Transverse colon (tissue), 4 donors: ENCODE results near the gene RNF114. TPM values are rescaled to one million over a fixed set of nuclear protein-coding genes. Genes with fewer than 3 reads are reported as not detected.
A peak's percentile ranks its signal among the peaks of the same experiment; 100 is the strongest.

Experiments used
- DNase-seq: peaks from one replicate; pipeline ENCODE4 v3.0.0-alpha.2; 2019
- H3K27ac ChIP-seq, 4 donors: fragments of 200-600 bp; sonication (generic); 2 replicates each; pipeline ENCODE4 v1.5.1; 2016 to 2018; ENCODE audit warnings: inconsistent platforms in 4 of 4
- H3K27me3 ChIP-seq: fragments of 200-600 bp; sonication (generic); 2 replicates; pipeline ENCODE4 v1.5.1; 2017; ENCODE audit warnings: inconsistent platforms
- H3K36me3 ChIP-seq, 4 donors: fragments of 200-600 bp; sonication (generic); 2 replicates each; pipeline ENCODE4 v1.5.1; 2017 to 2019; ENCODE audit warnings: inconsistent platforms in 4 of 4
- H3K4me1 ChIP-seq, 4 donors: fragments of 200-600 bp; sonication (generic); 2 replicates each; pipeline ENCODE4 v1.5.1; 2017 to 2020; ENCODE audit warnings: inconsistent platforms in 4 of 4
- H3K4me3 ChIP-seq, 4 donors: fragments of 200-600 bp; sonication (generic); 1 replicate in 1 of 4; 2 replicates in 3 of 4; pipeline versions ENCODE4 v1.5.1 to v1.6.1; 2017 to 2019; ENCODE audit warnings: inconsistent platforms in 4 of 4
- H3K9me3 ChIP-seq, 2 donors: fragments of 200-600 bp; sonication (generic); 2 replicates each; pipeline ENCODE4 v1.5.1; 2017 to 2019; ENCODE audit warnings: inconsistent platforms in 2 of 2
- EP300 ChIP-seq: sonication (generic); formaldehyde crosslinking; IDR thresholded peaks from one replicate; pipeline ENCODE4 v1.6.1; 2017; ENCODE audit warnings: antibody characterized with exemption, low read depth
- POLR2A ChIP-seq: fragments of 450-650 bp; IDR thresholded peaks from one replicate; pipeline ENCODE4 v1.6.1; 2016; ENCODE audit warnings: antibody characterized with exemption, mild to moderate bottlenecking, moderate library complexity
- POLR2AphosphoS5 ChIP-seq, 3 donors: sonication (generic); formaldehyde crosslinking; IDR thresholded peaks; one replicate each; pipeline ENCODE4 v1.6.1; 2016; ENCODE audit warnings: antibody characterized with exemption in 3 of 3
- WGBS, 2 donors: methylation state at CpG; one replicate each; pipeline ENCODE4 v1.1.5; 2018; ENCODE audit warnings: low coverage in 1 of 2; 5-methylcytosine and 5-hydroxymethylcytosine counted together
- in situ Hi-C, 4 donors: fragments of 200-750 bp; cut with MboI; loops; one replicate each; pipeline versions ENCODE4 v1.15.0 to v1.15.1; 2017; ENCODE audit warnings: low sequenced_read_pairs in 3 of 4, low pct_ligation_motif_present in 1 of 4, low pct_unique_long_range_greater_than_20kb in 1 of 4
- intact Hi-C: fragments of 100-400 bp; cut with DNase I; formaldehyde crosslinking; loops from one replicate; pipeline ENCODE4 v1.15.1; 2023; ENCODE audit warnings: low total_unique reads
- total RNA-seq, 4 donors: library from RNA; depleted of rRNA; stranded (reverse); fragments of >200 nt; gene quantifications; one replicate each; pipeline ENCODE4 v1.1.0, GENCODE V29; 2016
- TF ChIP-seq, protein P1 (sequence below), 5 experiments: fragments of 200-600 bp in 3 of 5; fragments of 450-650 bp in 2 of 5; sonication (generic) in 3 of 5; IDR thresholded peaks; 1 replicate in 2 of 5; 2 replicates in 3 of 5; pipeline ENCODE4 v1.5.1; 2016 to 2017; ENCODE audit warnings: antibody characterized with exemption in 5 of 5, inconsistent platforms in 3 of 5, mild to moderate bottlenecking in 2 of 5, moderate library complexity in 1 of 5

The RNF114 gene
- total RNA-seq, 4 donors from 2014 or later: 108 to 271 (median 217) TPM

DNA sequence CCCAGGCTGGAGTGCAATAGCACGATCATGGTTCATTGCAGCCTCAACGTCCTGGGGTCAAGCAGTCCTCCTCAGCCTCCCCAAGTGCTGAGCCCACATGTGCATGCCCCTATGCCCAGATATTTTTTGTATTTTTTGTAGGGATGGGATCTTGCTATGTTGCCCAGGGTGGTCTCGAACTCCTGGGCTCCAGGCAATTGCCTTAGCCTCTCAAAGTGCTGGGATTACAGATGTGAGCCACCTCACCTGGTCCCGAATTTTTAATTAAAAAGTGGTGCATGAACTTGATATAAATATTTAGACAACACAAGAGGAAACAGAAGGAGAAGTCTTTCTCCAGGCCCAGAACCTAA lies 7.1 kb upstream of the RNF114 start:
- WGBS, 2 donors: 38 to 69% methylated on average over 2 to 4 of the region's 4 CpGs
- no peak overlapping the region for H3K4me3 ChIP-seq
- H3K27me3 ChIP-seq: no peaks in the 10 kb centered on the region
- TF ChIP-seq POLR2A (no peak), EP300 (no peak), POLR2AphosphoS5 (IDR thresholded peaks at IDR 0.05) (no peak)
- TF ChIP-seq, protein P1, sequence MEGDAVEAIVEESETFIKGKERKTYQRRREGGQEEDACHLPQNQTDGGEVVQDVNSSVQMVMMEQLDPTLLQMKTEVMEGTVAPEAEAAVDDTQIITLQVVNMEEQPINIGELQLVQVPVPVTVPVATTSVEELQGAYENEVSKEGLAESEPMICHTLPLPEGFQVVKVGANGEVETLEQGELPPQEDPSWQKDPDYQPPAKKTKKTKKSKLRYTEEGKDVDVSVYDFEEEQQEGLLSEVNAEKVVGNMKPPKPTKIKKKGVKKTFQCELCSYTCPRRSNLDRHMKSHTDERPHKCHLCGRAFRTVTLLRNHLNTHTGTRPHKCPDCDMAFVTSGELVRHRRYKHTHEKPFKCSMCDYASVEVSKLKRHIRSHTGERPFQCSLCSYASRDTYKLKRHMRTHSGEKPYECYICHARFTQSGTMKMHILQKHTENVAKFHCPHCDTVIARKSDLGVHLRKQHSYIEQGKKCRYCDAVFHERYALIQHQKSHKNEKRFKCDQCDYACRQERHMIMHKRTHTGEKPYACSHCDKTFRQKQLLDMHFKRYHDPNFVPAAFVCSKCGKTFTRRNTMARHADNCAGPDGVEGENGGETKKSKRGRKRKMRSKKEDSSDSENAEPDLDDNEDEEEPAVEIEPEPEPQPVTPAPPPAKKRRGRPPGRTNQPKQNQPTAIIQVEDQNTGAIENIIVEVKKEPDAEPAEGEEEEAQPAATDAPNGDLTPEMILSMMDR (IDR thresholded peaks at IDR 0.05): no peak
- in situ Hi-C loops (no loop called here), intact Hi-C loops (loop anchor here (10.0 kb wide), 1 partner anchor 314 kb away; no protein-coding TSS in a partner anchor)
- peaks cover 3 to 14% (median 9%) of the 10 kb centered on the region in 4 donors for H3K4me1 ChIP-seq
- H3K36me3 ChIP-seq: no peaks in the 10 kb centered on the region
- H3K27ac ChIP-seq: peak overlapping the region in 2 of 4 donors; percentile 15 to 62
- peak; percentile 4 for DNase-seq
- no peaks in the 10 kb centered on the region for H3K9me3 ChIP-seq

DNA sequence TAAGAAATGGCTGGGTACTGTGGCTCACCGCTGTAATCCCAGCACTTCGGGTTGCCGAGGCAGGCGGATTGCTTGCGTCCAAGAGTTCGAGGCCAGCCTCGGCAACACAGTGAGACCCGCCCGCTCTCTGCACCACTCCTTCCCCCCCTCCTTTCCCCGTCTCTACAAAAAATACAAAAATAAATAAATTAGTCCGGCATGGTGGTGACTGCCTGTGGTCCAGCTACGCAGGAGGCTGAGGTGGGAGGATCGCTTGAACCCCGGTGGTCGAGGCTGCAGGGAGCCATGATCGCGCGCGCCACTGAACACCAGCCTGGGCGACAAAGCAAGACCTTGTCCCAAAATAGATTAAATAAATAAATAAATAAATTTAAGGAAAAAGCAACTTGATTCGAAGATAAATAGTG lies 448 bp upstream of the RNF114 start:
- Histone ChIP-seq H3K9me3 (no peaks in the 10 kb centered on the region), H3K36me3 (peaks cover 0 to 2% (median 0%) of the 10 kb centered on the region in 4 donors), H3K27ac (peak overlapping the region; percentile 92 to 97 (median 96)), H3K4me3 (peak overlapping the region; percentile 9 to 98 (median 76)), H3K4me1 (peaks cover 20 to 38% (median 28%) of the 10 kb centered on the region in 4 donors), H3K27me3 (no peaks in the 10 kb centered on the region)
- DNase-seq: no peak
- WGBS, 2 donors: 25 to 37% methylated on average over 18 to 21 of the region's 21 CpGs
- intact Hi-C loops (no loop called here), in situ Hi-C loops (no loop called here)
- TF ChIP-seq POLR2A (no peak), EP300 (no peak), POLR2AphosphoS5 (IDR thresholded peaks at IDR 0.05) (no peak)
- TF ChIP-seq, protein P1 (IDR thresholded peaks at IDR 0.05): no peak

DNA sequence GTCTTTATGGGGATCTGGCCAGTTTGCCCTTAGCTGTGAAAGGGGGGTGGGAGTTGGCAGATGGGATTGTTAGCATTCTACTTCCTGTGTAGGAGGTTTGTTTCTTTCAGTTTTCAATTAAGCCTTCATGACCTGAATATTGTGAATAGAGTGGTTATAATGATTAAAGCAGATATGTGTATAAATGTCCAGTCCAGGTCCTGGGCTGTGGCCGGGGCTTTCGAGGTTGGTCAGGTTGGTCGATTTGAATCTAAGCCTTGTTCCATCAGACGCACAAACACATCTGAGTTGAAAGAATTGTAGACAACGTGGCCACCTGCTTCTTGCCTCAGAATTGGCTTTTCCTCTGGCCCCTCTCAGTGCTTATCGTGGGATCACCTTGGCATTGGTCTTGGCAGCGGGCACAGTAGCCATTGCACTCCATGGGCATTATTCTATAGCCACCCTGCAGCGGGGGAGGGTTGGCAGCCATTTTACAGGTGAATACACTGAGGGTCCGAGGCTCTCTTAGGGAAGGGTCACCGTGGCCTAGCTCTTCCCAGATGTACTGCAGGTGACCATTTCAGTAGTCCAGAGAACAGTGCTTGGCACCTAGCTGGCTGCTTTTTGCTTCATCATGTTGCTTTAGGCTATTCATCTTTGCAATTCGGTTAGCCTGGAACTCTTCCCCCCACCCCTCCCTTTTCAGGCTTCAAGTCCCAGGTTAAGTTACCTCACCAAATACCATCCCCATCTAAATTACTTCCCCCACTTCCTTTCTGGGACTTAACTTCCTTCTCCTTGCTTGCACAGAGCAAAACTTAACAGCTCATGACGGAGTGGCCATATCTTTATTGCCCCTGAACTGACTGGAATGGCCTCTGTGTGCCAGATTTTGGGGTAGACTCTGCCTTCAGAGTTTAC lies 1.1 kb downstream of the RNF114 start:
- intact Hi-C loops: no loop called here
- Histone ChIP-seq H3K9me3 (no peaks in the 10 kb centered on the region), H3K4me3 (peak overlapping the region; percentile 75 to 99 (median 87)), H3K27me3 (no peaks in the 10 kb centered on the region), H3K27ac (peak overlapping the region; percentile 92 to 97 (median 96)), H3K36me3 (peaks cover 0 to 15% (median 5%) of the 10 kb centered on the region in 4 donors), H3K4me1 (peaks cover 20 to 42% (median 28%) of the 10 kb centered on the region in 4 donors)
- TF ChIP-seq, protein P1 (IDR thresholded peaks at IDR 0.05): peak in 1 of 5 experiments; percentile 16
- no peak for TF ChIP-seq POLR2A
- TF ChIP-seq POLR2AphosphoS5 (IDR thresholded peaks at IDR 0.05): peak in 1 of 3 donors; percentile 50
- in situ Hi-C loops: no loop called here
- peak; percentile 42 for DNase-seq
- 4 to 6% methylated on average over 4 to 12 of the region's 12 CpGs for WGBS, 2 donors
